ENCODE results near the gene EGFR.

The EGFR gene

GRCh38 chr7:55212838-55213237, 194.0 kb downstream of the EGFR start:
- no peak for DNase-seq (ENCODE audit: low spot score)

DNA sequence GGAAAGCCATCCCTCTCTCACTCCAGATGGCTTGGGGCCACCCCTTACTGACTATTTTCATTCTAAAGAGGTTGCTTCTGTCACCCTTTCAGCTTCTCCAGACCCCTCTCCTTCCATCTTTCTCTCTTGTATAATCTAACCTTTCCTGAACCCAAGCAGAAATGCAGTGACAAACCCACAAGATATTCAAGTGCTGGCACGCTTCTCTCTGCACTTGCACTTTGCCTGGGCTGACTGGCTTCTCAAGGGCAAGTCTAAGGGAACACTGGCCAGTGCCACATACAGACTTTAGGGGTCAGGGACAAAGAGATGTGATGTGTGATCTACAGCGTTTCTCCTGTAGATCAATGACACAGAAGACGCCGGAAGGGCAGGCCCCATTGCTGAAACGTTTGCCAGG, 195.9 kb downstream of the EGFR start:
- DNase-seq (ENCODE audit: low spot score) = no peak

DNA sequence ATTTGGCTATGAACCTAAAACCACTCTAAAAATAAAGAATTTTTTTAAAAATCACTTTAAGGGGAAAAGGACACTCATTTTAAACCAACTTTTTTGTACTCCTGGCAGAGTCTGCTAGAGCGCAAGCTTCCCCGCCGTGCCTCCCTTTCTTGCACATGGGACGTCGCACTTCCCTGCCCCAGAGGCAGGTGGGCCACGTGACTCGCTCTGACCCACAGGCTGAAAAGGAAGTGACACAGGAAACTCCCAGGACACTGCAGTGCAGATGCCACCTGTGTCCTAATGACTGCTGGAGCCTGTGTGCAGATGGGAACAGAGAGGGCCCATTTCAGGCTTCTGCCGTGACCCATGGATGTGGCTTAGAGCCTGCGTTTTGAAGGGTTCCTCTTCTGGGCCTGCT, 204.2 kb downstream of the EGFR start:
- DNase-seq (ENCODE audit: low spot score) = no peak

DNA sequence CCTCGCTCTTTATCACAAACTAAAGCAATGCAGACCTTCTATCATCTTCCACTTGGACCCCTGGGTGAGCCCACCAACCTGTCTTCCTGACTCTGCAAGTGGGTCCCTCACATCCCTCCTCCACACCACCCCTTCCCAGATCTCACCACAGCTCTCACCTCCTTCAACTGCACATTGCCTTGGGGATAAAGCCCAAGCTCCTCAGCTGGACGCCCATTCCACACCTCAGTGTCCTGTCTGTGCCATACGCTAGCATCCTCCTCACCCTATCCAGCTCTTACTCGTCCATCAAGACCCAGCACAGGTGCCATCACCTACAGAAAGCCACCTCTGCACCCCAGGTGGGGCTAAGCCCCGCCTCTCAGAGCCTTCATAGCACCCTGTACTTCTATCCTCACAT, 205.3 kb downstream of the EGFR start:
- DNase-seq (ENCODE audit: low spot score) = no peak

GRCh38 chr7:55224810-55225209, 206.0 kb downstream of the EGFR start:
- no peak for DNase-seq (ENCODE audit: low spot score)

- DNase-seq (ENCODE audit: low spot score) = no peak
These were observed 211.2 kb downstream of the EGFR start for GRCh38 chr7:55230014-55230413.

DNA sequence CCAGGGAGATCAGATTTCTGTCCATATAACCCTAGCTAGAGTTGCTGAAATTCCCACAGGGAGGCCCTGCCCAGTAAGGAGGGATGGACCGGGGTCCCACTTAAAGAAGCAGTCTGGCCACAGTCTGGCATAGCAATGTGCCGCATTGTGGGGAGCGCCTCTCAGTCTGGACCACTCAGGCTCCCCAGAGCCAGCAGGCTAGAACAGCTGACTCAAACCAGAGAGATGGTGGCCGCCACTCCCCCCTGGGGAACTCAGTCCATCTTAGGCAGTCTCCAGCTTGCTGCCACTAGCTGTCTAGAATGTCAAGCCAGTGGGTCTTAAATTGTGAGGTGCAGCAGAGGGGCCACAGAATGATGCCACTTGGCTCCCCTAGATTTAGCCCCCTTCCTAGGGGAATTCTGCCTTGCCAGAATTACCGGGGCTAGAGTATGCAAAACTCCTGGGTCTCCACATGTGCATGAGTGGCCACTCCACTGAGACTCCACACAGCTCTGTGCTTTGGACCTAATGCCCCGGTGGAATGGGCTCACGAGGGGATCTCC, 213.0 kb downstream of the EGFR start:
- DNase-seq (ENCODE audit: low spot score) = no peak

- no peak for DNase-seq (ENCODE audit: low spot score)
These were observed 214.2 kb downstream of the EGFR start for GRCh38 chr7:55233001-55233400.

- no peak for DNase-seq (ENCODE audit: low spot score)
These were observed 215.6 kb downstream of the EGFR start for GRCh38 chr7:55234408-55234807.

GRCh38 chr7:55235115-55235514, 216.3 kb downstream of the EGFR start:
- no peak for DNase-seq (ENCODE audit: low spot score)

DNA sequence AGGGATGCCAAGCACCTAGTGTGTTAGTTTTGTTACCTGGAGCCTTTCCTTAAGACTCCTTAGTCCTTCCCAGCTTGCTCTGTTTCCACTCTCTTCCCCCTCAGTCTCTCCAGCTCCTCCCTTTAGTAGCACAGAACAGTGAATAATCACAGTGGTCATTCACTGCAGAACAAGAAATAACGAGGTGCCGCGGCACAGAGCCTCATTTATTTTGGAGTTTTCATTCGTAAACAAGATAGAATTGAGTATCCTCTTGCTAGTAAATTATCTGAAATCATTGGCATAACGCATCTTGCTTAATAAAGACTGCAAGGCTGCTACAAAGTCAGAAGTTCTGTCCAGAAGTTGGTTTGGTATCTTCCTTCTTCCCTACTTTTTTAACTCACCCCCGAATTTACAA, 217.0 kb downstream of the EGFR start:
- no peak for DNase-seq (ENCODE audit: low spot score)

DNA sequence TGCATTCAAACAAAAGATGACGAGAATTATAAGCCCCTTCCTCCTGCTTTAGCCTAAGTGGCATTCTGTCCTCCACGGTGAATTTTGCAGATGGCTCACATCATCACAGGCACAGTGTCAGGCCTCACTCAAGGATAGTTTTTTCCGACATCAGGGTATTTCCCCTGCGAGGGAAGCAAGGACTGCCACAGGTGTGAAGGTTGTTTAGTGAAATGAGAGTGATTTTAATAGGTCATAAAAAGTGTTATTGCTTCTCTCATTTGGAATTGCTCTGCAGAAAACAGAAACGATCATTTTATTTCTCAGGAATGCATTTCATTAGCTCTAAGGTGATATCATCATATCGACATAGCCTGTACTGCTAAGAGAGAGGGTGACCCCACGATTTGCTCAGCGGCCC, 217.7 kb downstream of the EGFR start:
- DNase-seq (ENCODE audit: low spot score) = no peak

DNA sequence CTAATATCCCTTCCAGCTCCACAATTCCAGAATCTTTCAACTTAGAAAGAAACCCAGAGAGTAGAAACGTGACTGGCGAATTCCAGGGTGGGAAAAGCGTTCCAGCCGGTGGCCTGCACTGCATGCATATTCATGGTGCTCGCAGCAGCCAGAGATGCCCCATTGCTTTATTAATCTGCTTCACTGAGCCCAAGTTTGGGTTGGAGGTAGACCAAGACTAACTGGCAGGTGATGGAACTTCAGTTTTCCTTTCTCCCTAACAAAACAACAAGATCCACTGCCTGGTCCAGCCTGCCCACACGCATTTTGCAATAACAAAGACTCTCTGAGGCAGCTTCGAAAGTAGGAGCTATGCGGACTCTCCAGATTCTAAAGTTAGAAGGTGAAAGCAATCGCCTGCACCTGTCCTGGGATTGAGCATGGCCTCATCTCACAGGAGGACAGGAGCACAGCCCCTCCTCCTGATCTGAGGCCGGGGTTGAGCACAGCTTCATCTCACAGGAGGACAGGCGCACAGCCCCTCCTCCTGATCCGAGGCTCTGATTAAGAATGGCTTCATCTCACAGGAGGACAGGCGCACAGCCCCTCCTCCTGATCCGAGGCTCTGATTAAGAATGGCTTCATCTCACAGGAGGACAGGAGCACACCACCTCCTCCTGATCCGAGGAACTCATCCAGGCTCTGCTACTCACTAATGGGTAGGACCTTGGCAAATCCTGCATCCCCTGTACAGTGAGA, 218.5 kb downstream of the EGFR start:
- DNase-seq (ENCODE audit: low spot score) = no peak

DNA sequence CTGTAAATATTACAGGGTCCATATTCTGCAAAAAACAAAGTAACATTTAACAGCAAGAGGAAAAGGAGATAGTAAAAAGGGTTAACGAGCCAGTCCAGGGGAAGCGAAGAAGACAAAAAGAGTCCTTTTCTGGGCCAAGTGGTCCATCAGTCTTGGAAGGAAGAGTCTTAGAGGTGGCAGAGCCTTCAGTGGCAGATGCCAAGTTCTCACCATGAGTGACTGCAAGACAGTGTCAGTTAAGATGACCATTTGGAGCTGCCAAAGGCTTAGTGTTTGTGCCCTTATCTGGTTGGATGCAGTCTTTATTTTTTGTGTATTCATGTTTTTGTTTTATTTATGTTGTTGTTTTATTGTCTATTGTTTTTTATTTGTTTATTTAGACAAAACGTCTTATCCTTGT, 220.6 kb downstream of the EGFR start:
- no peak for DNase-seq (ENCODE audit: low spot score)

DNA sequence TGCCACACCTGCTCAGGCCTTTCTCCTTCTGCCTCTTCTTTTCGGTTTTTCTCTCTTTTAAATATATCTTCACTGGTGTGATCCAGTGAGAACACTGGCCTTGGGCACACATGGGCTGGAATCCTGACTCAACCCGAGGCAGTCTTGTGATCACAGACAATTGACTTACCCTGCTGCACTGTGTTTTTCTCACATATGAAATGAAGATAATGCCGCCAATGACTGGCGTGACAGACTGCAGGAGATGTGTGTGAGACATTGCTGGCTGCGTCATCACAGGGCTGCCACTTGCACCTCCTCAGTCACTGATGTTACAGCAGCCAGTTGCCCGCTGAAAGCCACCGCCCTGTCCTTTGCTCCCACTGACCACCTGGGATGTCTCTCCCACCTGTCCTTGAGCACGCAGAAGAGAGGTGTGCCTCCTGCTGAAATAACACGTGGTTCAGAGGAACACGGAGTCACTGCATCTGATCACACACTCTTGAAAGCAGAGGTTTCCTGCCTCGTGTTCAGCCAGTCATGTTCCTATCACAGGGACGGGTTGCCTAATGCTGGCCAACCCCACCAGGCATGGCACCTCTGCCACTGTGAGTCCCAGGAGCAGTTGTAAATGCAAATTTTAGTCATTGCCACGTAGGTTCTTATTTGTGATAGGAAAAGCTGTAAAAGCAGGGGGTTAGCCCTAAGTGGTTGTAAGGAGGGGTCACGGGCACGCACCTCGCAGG, 221.8 kb downstream of the EGFR start:
- no peak for DNase-seq (ENCODE audit: low spot score)

DNA sequence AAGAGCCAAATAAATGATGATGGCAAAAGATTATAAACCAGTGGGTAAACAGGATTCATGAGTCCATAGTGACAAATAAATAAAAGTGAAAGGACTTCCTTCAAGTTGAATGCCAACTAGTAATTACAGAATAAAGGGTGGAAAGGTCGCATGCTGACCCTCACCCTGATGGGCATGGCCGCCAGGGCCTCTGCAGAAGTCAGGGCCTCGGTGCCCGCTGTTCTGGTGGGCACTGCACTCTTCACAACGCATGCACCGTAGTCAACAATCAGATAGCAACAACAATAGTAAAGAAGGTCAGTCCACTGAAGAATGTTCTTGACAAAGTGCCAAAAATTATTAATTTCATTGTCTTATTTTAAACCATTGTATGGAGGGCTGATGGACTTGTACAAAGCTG, 223.1 kb downstream of the EGFR start:
- DNase-seq (ENCODE audit: low spot score) = no peak

DNA sequence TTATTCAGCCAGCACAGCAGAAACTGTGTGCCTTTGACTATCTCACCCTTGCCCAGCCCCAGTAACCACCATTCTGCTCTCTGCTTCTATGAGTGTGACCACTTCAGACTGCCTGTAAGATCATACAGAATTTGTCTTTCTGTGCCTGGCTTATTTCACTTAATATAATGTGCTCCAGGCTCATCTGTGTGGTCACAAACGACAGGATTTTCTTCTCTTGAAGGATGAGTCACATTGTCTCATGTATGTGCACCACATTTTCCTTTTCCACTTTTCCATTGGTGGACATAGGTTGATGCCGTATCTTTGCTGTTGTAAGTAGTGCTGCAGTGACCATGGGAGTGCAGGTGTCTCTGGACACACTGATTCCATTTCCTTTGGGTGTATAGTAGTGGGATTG, 223.8 kb downstream of the EGFR start:
- no peak for DNase-seq (ENCODE audit: low spot score)

GRCh38 chr7:55244006-55244745, 225.4 kb downstream of the EGFR start:
- DNase-seq (ENCODE audit: low spot score) = no peak

- no peak for DNase-seq (ENCODE audit: low spot score)
These were observed 226.5 kb downstream of the EGFR start for GRCh38 chr7:55245271-55245723.

DNA sequence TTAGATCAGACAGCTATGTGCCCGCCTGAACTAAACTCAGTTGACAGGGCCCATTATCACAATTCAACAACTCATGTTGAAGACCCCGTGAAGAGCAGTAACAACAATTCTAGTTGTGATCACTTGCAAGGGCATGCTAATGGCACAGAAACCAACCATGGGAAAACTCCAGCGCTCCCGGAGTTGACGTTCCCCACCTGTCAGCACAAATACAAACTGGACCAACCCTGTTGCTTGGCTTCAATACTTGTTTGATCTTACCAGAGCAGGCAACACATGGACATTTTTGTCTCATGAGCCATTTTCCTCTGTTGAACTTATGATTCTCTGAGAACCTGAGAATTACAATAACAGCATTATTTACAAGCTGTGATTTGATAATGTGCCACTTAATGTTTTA, 227.4 kb downstream of the EGFR start:
- DNase-seq (ENCODE audit: low spot score) = no peak

GRCh38 chr7:55247428-55247827, 228.6 kb downstream of the EGFR start:
- DNase-seq (ENCODE audit: low spot score) = no peak

GRCh38 chr7:55248526-55248925, 229.7 kb downstream of the EGFR start:
- DNase-seq (ENCODE audit: low spot score) = no peak

- no peak for DNase-seq (ENCODE audit: low spot score)
These were observed 230.5 kb downstream of the EGFR start for GRCh38 chr7:55249332-55249731.
